Measurements from ENCODE around the gene SMIM21. TPM values are rescaled to one million over a fixed set of nuclear protein-coding genes. Genes with fewer than 3 reads are reported as not detected.

The SMIM21 gene
- total and polyA plus RNA-seq, 2 of the 8 experiments (the other 6 are each of a cell fraction or from before 2014, with no cell fraction given), result not detected

DNA sequence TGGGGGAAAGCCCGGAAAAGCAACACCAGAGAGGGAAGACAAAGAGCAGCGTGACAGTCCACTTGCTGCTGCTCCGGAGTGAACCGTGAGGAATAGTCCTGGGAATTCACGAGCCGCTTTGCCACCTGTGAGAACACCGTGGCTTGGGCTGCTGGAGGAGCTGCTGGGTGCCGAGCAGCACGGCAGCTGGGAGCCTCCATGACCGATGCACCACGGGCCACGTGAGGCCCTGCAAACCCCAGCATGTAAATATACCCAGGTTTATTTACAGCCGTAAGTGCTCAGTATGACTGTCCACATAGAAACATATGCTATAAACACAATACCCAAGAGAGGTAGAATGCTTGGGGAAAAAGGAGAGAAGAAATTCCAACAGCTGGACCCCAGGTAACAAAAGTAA is 65.1 kb downstream of the SMIM21 start:
- Histone ChIP-seq H2BK15ac (ENCODE audit: low read length) (no peak overlapping the region), H3K14ac (ENCODE audit: insufficient read length) (no peak overlapping the region), H3K56ac (replicated peaks; ENCODE audit: insufficient read length, low read depth, low read length) (no peak overlapping the region), H3K4me1 (replicated peaks in 1 of 4; ENCODE audit: control insufficient read depth in 3 of 4, insufficient read depth in 4 of 4, low read length in 3 of 4) (no peaks in the 10 kb centered on the region; a peak in 1 of 7 replicates), H4K8ac (ENCODE audit: extremely low read depth, insufficient read depth, low read length) (no peak overlapping the region), H2BK20ac (ENCODE audit: low read length) (no peak overlapping the region), H2AK5ac (ENCODE audit: low read depth, low read length) (no peak overlapping the region), H4K20me1 (replicated peaks in 1 of 2; ENCODE audit: control insufficient read depth in 1 of 2, insufficient read depth in 2 of 2, low read length in 2 of 2) (peaks cover 0 to 4% of the 10 kb centered on the region in 2 experiments), H3K4ac (replicated peaks; ENCODE audit: insufficient read length, low read depth, low read length) (no peak overlapping the region), H2BK12ac (ENCODE audit: low read depth, low read length) (no peak overlapping the region), H3K27ac (ENCODE audit: low read depth, low read length) (no peak overlapping the region), H3K79me1 (ENCODE audit: low read depth, low read length) (no peaks in the 10 kb centered on the region), H4K91ac (replicated peaks; ENCODE audit: insufficient read length, low read length) (no peak overlapping the region), H2BK120ac (replicated peaks; ENCODE audit: low read depth, low read length) (no peak overlapping the region), H3K23ac (ENCODE audit: insufficient read length) (no peak overlapping the region), H3K27me3 (replicated peaks in 1 of 4; ENCODE audit: control insufficient read depth in 3 of 4, extremely low read depth in 1 of 4, insufficient read depth in 3 of 4, low read length in 3 of 4) (no peaks in the 10 kb centered on the region), H3K36me3 (ENCODE audit: control insufficient read depth in 2 of 4, insufficient read depth in 4 of 4, low read length in 3 of 4) (no peaks in the 10 kb centered on the region), H3K4me2 (ENCODE audit: insufficient read depth in 1 of 2, low read depth in 2 of 2, low read length in 2 of 2) (no peak overlapping the region), H3K79me2 (ENCODE audit: control insufficient read depth in 1 of 2, insufficient read depth in 2 of 2, low read length in 2 of 2) (no peaks in the 10 kb centered on the region), H3K18ac (ENCODE audit: extremely low read depth, low read length) (no peak overlapping the region), H3K4me3 (ENCODE audit: extremely low read depth in 1 of 4, insufficient read depth in 2 of 4, low read depth in 3 of 4, low read length in 4 of 4) (no peak overlapping the region), H3K9ac (replicated peaks in 1 of 4; ENCODE audit: extremely low read depth in 1 of 4, low read depth in 3 of 4, low read length in 3 of 4) (no peak overlapping the region), H3K9me3 (ENCODE audit: insufficient read depth in 2 of 2, low read depth in 1 of 2, low read length in 1 of 2) (peaks cover 0 to 3% of the 10 kb centered on the region in 2 experiments; a peak in 1 of 4 replicates), H2AFZ (ENCODE audit: low read length) (no peak overlapping the region), H2BK5ac (ENCODE audit: low read depth, low read length) (no peak overlapping the region), H4K5ac (ENCODE audit: insufficient read length, low read depth, low read length) (no peak overlapping the region), H3K23me2 (ENCODE audit: low read depth, low read length) (peaks cover 7% of the 10 kb centered on the region; the same call in 1 of the 2 replicates)
- WGBS, 2 experiments (ENCODE audit: extremely low coverage in 1 of 2, insufficient coverage in 1 of 2, insufficient read length in 1 of 2, insufficient replicate concordance in 2 of 2, low coverage in 1 of 2, low lambda C conversion rate in 2 of 2, missing lambda C conversion rate in 1 of 2), result 90% methylated on average over 13 of the region's 13 CpGs; no CpG with 5 or more reads in 1 of the 2 experiments
- DNase-seq (ENCODE audit: low read depth in 1 of 2, low spot score in 2 of 2) (no peak), FAIRE-seq (no peak)
- CTCF ChIA-PET (ENCODE audit: partially characterized antibody), result interaction anchor here (1.0 kb wide), 1 partner anchor 12 kb away, joined by 4 read pairs; no protein-coding TSS in a partner anchor
- TF ChIP-seq POLR2A (IDR thresholded peaks at IDR 0.05; ENCODE audit: control extremely low read depth in 1 of 2, low read depth in 2 of 2, low read length in 2 of 2) (no peak), SP1 (IDR thresholded peaks at IDR 0.05; ENCODE audit: low read depth, low read length) (no peak), KDM5A (IDR thresholded peaks at IDR 0.05; ENCODE audit: low read length) (no peak), ASH2L (IDR thresholded peaks at IDR 0.05; ENCODE audit: low read length) (no peak), PHF8 (conservative IDR thresholded peaks at IDR 0.05; ENCODE audit: low read depth, low read length) (no peak), RNF2 (IDR thresholded peaks at IDR 0.05; ENCODE audit: borderline replicate concordance, low read depth, low read length, missing control alignments, poor library complexity, severe bottlenecking) (no peak), SAP30 (IDR thresholded peaks at IDR 0.05; ENCODE audit: insufficient read depth, insufficient replicate concordance, low read length) (no peak)
- TF ChIP-seq, protein P1, sequence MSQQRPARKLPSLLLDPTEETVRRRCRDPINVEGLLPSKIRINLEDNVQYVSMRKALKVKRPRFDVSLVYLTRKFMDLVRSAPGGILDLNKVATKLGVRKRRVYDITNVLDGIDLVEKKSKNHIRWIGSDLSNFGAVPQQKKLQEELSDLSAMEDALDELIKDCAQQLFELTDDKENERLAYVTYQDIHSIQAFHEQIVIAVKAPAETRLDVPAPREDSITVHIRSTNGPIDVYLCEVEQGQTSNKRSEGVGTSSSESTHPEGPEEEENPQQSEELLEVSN (IDR thresholded peaks at IDR 0.05), result no peak
- TF ChIP-seq, protein P2, sequence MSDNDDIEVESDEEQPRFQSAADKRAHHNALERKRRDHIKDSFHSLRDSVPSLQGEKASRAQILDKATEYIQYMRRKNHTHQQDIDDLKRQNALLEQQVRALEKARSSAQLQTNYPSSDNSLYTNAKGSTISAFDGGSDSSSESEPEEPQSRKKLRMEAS (IDR thresholded peaks at IDR 0.05), result no peak
- POLR2A ChIA-PET (ENCODE audit: partially characterized antibody), result no interaction called here
